Esophagus muscularis mucosa (tissue), 4 donors: ENCODE data around the gene SIRT1. TPM values are rescaled to one million over a fixed set of nuclear protein-coding genes. Genes with fewer than 3 reads are reported as not detected.

Experiments used
- DNase-seq: peaks from one replicate; pipeline ENCODE4 v3.0.0-alpha.2; 2017; ENCODE audit errors: extremely low spot score
- H3K27ac ChIP-seq, 4 donors: fragments of 200-600 bp; sonication (generic); replicated peaks in 1 of 4; 1 replicate in 3 of 4; 2 replicates in 1 of 4; pipeline ENCODE4 v1.5.1; 2016 to 2019; ENCODE audit warnings: mild to moderate bottlenecking in 1 of 4
- H3K27me3 ChIP-seq, 4 donors: fragments of 200-600 bp; sonication (generic); one replicate each; pipeline versions ENCODE4 v1.5.1 to v1.6.0; 2016 to 2019
- H3K36me3 ChIP-seq, 4 donors: fragments of 200-600 bp; sonication (generic); one replicate each; pipeline ENCODE4 v1.5.1; 2016 to 2019
- H3K4me1 ChIP-seq, 4 donors: fragments of 200-600 bp; sonication (generic); one replicate each; pipeline ENCODE4 v1.5.1; 2016 to 2019
- H3K4me3 ChIP-seq, 4 donors: fragments of 200-600 bp; sonication (generic); 1 replicate in 2 of 4; 2 replicates in 2 of 4; pipeline ENCODE4 v1.5.1; 2016 to 2019; ENCODE audit warnings: mild to moderate bottlenecking in 4 of 4, moderate library complexity in 1 of 4
- H3K9me3 ChIP-seq, 4 donors: fragments of 200-600 bp; sonication (generic); 1 replicate in 3 of 4; 2 replicates in 1 of 4; pipeline ENCODE4 v1.5.1; 2016 to 2019
- EP300 ChIP-seq: sonication (generic); formaldehyde crosslinking; IDR thresholded peaks from one replicate; pipeline ENCODE4 v1.6.1; 2017; ENCODE audit warnings: antibody characterized with exemption
- POLR2A ChIP-seq: fragments of 450-650 bp; IDR thresholded peaks from one replicate; pipeline ENCODE4 v1.6.1; 2017; ENCODE audit warnings: antibody characterized with exemption, moderate library complexity, mild to moderate bottlenecking, low read depth
- POLR2AphosphoS5 ChIP-seq, 2 donors: sonication (generic); formaldehyde crosslinking; IDR thresholded peaks; one replicate each; pipeline ENCODE4 v1.6.1; 2017; ENCODE audit warnings: antibody characterized with exemption in 2 of 2
- WGBS: methylation state at CpG from one replicate; pipeline ENCODE4 v1.1.5; 2018; 5-methylcytosine and 5-hydroxymethylcytosine counted together
- intact Hi-C: fragments of 100-400 bp; cut with DNase I; formaldehyde crosslinking; loops from one replicate; pipeline ENCODE4 v1.15.1; 2023
- total RNA-seq, 4 donors: library from RNA; depleted of rRNA; stranded (reverse); fragments of >200 nt; gene quantifications; one replicate each; pipeline versions ENCODE4 v1.1.0 to v1.2.1, GENCODE V29; 2016
- TF ChIP-seq, protein P1 (sequence below), 3 experiments: fragments of 200-600 bp in 2 of 3; fragments of 450-650 bp in 1 of 3; sonication (generic) in 2 of 3; IDR thresholded peaks; one replicate each; pipeline ENCODE4 v1.5.1; 2017 to 2019; ENCODE audit warnings: antibody characterized with exemption in 3 of 3, mild to moderate bottlenecking in 2 of 3, moderate library complexity in 1 of 3

Gene SIRT1
- total RNA-seq, 4 donors from 2014 or later = 23.7 to 30.3 (median 29.2) TPM

- intact Hi-C loops = no loop called here
- Histone ChIP-seq H3K4me3 (no peak overlapping the region), H3K9me3 (no peaks in the 10 kb centered on the region), H3K27ac (no peak overlapping the region), H3K36me3 (peaks cover 0 to 80% (median 49%) of the 10 kb centered on the region in 4 donors), H3K4me1 (no peaks in the 10 kb centered on the region), H3K27me3 (no peaks in the 10 kb centered on the region)
- no peak for DNase-seq
- WGBS = 76% methylated on average over 1 of the region's 1 CpG
- TF ChIP-seq POLR2AphosphoS5 (IDR thresholded peaks at IDR 0.05) (no peak), POLR2A (no peak), EP300 (no peak)
- TF ChIP-seq, protein P1, sequence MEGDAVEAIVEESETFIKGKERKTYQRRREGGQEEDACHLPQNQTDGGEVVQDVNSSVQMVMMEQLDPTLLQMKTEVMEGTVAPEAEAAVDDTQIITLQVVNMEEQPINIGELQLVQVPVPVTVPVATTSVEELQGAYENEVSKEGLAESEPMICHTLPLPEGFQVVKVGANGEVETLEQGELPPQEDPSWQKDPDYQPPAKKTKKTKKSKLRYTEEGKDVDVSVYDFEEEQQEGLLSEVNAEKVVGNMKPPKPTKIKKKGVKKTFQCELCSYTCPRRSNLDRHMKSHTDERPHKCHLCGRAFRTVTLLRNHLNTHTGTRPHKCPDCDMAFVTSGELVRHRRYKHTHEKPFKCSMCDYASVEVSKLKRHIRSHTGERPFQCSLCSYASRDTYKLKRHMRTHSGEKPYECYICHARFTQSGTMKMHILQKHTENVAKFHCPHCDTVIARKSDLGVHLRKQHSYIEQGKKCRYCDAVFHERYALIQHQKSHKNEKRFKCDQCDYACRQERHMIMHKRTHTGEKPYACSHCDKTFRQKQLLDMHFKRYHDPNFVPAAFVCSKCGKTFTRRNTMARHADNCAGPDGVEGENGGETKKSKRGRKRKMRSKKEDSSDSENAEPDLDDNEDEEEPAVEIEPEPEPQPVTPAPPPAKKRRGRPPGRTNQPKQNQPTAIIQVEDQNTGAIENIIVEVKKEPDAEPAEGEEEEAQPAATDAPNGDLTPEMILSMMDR (IDR thresholded peaks at IDR 0.05) = no peak
Observed at GRCh38 chr10:67917679-67918078, 33.2 kb downstream of the SIRT1 start.

GRCh38 chr10:67921065-67921464, 36.6 kb downstream of the SIRT1 start:
- DNase-seq = no peak
- TF ChIP-seq, protein P1 (IDR thresholded peaks at IDR 0.05) = no peak
- no peak for TF ChIP-seq EP300
- TF ChIP-seq POLR2AphosphoS5 (IDR thresholded peaks at IDR 0.05) = no peak
- TF ChIP-seq POLR2A = no peak
- Histone ChIP-seq H3K4me3 (no peak overlapping the region), H3K27me3 (no peaks in the 10 kb centered on the region), H3K9me3 (no peaks in the 10 kb centered on the region), H3K4me1 (no peaks in the 10 kb centered on the region), H3K36me3 (peaks cover 0 to 70% (median 43%) of the 10 kb centered on the region in 4 donors), H3K27ac (no peak overlapping the region)
- intact Hi-C loops = no loop called here
- 88% methylated on average over 1 of the region's 1 CpG for WGBS

DNA sequence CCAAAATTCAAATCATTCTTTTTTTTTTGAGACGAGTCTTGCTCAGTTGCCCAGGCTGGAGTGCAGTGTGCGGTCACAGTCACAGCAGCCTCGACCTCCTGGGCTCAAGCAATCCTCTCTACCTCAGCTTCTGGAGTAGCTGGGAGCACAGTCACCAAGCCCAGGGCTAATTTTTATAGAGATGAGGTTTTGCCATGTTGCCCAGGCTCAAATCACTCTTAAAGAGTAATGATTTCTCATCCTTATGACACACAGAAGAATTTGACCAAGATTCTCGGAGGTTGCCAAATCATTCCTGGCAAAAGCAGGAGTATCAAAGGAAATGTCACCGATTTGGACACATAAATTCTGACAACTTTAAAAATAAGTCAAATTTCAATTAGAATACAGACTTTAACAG, 39.1 kb downstream of the SIRT1 start:
- DNase-seq = no peak
- Histone ChIP-seq H3K27ac (no peak overlapping the region), H3K9me3 (no peaks in the 10 kb centered on the region), H3K4me3 (no peak overlapping the region), H3K27me3 (no peaks in the 10 kb centered on the region), H3K36me3 (peaks cover 0 to 64% (median 42%) of the 10 kb centered on the region in 4 donors), H3K4me1 (no peaks in the 10 kb centered on the region)
- 99% methylated on average over 5 of the region's 5 CpGs for WGBS
- intact Hi-C loops = no loop called here
- no peak for TF ChIP-seq POLR2A
- TF ChIP-seq, protein P1 (IDR thresholded peaks at IDR 0.05) = no peak
- TF ChIP-seq EP300 = no peak
- TF ChIP-seq POLR2AphosphoS5 (IDR thresholded peaks at IDR 0.05) = no peak

- H3K36me3 ChIP-seq = peaks cover 0 to 64% (median 40%) of the 10 kb centered on the region in 4 donors
- intact Hi-C loops = no loop called here
Observed at GRCh38 chr10:67924136-67924535, 39.7 kb downstream of the SIRT1 start.

More at GRCh38 chr10:67924136-67924535, 39.7 kb downstream of the SIRT1 start:
- Histone ChIP-seq H3K27ac (no peak overlapping the region), H3K27me3 (no peaks in the 10 kb centered on the region), H3K4me1 (no peaks in the 10 kb centered on the region), H3K4me3 (no peak overlapping the region), H3K9me3 (no peaks in the 10 kb centered on the region)
- no peak for DNase-seq
- 98% methylated on average over 3 of the region's 3 CpGs for WGBS
- TF ChIP-seq POLR2A = no peak
- no peak for TF ChIP-seq POLR2AphosphoS5 (IDR thresholded peaks at IDR 0.05)
- TF ChIP-seq, protein P1 (IDR thresholded peaks at IDR 0.05) = no peak
- TF ChIP-seq EP300 = no peak
